Measurements from ENCODE around the gene NRP1.

NRP1 gene

DNA sequence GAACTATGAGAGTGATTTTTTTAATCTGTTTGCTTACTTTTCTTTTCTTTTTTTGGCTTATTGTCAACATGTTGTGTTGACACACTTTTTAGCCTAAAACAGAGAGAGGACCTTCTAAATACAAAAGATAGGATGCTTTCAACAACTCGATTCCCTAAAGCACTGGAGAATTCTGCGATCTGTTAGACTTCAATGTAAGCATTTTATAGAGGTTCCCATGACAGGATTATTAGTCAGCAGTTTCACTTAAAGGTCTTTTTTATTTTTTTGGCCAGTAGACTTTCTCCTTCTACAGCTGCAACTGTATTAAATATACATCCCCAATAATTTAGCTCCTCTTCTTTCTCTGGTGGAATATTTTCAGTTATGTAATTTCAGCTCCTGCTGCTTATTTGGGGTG lies 12.7 kb upstream of the NRP1 start:
- no peak for DNase-seq

DNA sequence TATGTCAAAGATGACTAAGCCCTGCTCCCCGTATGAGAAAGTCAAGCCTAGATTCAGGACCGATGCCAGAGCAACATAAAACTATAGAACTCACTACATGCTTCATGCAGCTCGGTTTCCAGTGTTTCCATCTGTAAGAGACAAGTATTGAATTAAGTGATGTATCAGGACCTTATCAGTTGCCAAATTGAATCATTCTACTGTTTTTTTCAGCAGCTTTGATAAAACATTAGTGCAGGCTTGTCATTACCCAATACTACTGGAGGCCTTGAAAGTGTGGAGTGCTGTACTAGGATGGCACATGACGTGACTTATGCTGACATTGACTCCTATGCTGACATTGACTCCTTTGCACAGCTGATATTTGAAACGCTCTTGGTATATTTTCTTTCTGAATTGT lies 10.8 kb upstream of the NRP1 start:
- no peak for DNase-seq

DNA sequence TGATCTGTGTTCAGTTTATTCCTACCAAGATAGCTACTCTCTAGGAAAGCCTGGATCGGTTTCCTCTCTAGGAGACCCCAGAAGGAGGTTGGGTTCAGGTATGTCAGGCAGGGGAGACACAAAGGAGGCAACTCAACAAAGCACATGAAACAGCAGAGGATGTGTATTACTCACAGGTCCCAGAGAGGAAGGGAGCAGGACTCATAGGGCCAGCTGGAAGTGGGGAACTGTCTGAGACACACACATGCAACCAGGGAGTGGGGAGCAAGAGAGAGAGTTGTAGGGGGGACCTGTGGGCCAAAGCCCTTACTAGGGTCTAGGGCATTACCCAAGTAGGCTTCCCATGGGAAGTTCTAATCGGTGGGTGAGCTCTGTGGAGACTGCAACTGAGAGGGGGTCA lies 10.2 kb upstream of the NRP1 start:
- no peak for DNase-seq

DNA sequence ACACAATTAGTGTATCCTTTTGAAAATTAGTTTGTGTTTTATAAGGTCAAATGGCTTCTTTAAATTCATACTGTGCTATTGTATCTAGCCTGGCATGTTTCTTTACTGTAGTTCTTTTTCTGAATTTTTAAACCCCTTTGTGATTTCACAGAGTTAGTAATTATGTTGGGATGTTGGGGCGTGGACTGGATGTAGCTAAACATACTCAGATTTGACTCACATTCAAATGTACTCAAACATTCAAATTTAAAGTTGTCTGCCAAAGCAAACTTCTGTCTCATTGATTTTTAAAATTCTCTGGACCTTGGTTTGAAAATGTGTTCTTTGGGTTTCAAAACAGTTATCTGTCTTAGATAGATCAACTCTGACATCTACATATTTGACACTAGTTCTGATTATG lies 7.2 kb upstream of the NRP1 start:
- no peak for DNase-seq

DNA sequence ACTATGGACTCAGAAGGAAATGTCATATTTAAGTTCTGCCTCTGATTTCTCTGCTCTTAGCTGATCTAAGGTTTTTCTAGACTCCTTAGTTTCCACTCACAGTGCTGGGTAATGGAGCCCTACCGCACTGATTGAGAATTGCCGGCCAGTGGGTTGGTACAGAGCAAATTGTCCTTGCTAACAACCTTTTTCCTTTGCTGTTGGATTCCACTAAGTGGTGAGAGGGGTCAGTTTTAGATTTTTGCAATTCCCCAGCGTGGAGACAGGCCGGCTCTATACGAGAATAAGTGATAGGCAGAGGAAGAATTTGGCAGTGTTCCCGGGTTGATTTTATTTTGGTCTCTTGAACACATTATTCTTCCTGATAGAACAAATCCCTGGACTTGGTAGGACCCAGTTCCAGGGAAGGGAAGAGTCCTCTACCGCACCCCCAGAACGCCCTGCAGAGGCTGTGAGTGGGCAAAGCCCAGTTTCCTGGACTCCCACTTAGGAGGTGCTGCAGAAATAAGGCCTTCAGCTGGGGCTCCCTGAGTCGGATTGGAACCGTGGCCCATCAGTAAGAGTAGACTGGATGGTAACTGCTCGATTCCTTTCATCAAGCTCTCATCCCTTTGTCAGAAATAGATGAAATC lies 3.0 kb upstream of the NRP1 start:
- no peak for DNase-seq

DNA sequence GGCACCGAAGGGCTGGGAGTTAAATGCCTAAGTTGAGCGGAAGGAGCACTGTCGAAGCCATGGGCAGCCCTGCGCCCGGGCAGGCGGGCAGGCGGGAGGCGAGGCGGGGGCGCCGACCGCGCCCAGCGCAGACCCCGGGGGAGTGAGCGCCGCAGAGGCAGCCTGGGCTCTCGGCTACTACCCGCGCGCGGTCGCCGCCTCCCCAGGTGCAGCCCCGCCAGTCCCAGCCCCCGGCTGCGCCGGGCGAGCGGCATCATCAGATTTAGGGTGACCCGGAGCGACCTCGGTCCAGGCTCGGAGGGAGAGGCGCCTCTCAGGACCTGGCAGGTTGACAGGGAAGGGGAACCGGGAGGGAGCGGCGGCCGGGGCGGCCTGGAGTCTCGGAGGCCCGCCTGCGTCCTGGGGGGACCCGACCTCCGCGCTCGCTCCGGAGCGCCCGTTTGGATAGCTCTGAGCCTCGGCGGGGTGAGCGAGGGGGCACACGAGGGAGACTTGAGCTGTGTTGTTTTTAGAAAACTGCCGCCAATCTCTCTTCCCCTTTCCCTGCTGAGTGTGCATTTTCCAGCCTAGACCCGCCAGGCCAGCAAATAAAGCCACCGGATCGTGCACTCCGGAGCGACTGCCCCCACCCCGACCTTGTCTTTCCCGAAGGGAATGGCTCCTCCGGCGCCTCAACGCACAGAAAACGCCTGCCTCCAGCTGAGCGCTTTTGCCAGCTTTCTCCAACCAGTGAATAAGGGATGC lies 2.3 kb upstream of the NRP1 start:
- DNase-seq: no peak

DNA sequence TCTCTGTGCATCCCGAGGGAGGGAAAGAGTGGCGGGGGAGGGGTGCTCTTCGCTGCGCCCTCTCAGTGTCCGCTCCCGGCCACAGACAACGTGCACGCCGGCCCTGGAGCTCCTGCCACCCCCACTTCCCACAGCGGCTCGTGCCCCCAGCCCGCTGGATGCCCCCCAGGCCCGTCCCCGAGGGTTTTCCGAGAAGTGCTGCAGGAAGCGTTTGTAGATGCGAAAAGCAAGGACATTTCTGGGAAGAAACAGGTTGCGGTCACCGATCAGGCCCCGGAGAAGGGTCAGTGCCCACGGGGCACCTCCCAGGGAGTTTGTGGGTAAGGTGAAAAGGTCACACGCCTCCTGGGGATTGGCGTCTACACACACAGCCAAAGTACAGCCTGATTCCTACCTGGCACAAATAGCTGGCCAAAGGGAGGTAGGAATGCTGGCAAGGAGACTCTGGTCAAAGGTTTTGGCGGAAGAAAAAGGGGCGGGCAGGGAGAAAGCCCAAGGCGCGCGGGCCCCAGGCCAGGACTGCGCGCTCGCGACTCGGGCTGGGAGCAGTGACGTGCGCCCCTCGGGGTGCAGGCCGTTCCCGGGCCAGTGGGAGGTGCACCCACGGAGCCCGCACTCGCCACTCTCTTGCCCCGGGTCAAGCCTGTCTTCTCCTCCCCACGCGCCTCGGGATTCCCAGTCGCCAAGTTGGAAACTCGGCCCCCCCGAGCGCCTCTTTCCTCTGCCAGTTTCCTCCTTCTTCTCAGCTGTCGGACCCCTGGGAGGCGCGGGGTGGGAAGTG lies 1.5 kb upstream of the NRP1 start:
- DNase-seq: no peak

DNA sequence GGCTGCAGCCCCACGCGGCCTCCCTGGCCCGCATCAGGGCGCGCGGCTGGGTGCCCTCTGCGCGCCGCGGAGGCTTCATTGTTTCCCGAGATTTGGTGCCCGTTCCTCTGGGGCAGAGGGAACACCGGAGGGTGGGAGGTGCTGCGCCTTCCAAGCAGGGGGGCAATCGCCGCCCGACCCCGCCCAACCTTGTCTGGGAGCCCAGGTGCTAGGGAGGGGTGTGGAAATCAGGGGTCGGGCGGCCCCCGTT lies 1.0 kb upstream of the NRP1 start:
- DNase-seq: no peak

DNA sequence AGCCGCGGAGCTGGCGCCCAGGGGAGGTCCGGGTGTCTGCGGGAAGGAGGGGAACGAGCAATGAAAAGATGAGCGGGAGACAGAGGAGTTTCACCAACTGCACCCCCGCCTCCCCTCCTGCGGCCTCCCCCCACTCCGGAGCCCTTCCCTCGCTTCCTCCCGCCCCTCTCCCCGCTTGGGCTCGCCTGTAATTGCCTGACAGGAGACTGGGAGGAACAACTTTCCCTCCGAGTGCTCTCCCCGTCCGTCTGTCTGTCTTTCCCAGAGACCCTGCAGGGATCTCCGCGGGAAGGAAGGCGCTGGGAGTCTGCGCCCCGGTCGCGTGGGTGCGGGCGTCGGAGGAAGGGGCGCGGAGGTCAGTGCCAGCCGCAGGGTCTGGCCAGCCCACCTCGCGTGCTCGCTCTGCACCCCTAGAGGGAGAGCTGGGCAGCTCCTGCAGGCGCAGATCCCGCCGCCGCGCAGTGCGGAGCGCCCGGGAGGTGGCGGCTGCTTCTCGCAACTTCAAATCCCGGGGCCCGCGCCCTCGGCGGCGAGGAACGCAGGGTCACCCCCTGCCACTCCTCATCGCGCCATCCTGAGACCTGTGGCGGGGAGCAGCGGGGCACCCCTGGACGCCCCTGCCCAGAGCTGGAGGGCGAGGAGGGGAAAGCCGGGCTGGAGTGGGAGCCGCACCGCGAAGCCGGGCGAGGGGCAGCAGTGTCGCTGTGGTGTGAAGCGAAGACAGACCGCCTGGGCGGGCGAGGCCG lies 511 bp upstream of the NRP1 start:
- peak; percentile 3 for DNase-seq

DNA sequence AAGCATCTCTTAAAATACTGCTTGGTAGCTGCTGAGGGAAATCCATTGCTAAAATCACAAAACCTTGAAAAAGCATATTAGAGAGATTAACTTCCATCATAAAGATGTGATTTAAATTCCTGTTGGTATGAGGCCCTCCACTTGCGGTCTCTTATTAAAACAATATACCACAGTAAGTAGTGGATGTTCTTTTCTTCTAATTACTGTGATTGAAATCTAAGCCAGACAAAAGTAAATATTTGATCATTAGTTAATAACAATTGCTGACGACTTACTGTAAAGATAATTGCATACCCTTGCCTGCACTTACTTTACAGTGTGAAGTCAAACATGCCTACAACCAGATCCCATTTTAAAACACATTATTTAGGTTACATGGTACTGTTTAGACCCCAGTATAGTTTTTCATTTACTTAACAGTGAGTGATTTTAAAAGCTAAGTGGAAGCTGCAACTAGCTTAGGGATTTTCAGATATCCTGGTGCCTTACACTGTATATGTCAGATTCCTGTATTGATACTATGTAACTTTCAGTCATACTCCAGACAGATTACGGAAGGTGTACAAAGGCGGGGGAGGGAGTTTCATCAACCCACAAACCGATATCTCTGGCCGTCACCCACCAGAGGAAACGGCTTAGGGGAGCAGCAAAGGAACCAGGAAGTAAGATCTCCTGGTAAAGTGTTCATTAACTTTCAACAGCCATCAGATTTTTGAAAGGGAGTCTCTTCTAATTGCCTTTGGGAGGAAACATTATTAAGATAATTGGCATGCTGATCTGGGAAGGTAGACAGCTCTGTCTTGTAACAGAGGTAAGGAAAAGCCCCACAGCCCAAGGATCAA lies 986 bp downstream of the NRP1 start:
- DNase-seq: peak; percentile 39

DNA sequence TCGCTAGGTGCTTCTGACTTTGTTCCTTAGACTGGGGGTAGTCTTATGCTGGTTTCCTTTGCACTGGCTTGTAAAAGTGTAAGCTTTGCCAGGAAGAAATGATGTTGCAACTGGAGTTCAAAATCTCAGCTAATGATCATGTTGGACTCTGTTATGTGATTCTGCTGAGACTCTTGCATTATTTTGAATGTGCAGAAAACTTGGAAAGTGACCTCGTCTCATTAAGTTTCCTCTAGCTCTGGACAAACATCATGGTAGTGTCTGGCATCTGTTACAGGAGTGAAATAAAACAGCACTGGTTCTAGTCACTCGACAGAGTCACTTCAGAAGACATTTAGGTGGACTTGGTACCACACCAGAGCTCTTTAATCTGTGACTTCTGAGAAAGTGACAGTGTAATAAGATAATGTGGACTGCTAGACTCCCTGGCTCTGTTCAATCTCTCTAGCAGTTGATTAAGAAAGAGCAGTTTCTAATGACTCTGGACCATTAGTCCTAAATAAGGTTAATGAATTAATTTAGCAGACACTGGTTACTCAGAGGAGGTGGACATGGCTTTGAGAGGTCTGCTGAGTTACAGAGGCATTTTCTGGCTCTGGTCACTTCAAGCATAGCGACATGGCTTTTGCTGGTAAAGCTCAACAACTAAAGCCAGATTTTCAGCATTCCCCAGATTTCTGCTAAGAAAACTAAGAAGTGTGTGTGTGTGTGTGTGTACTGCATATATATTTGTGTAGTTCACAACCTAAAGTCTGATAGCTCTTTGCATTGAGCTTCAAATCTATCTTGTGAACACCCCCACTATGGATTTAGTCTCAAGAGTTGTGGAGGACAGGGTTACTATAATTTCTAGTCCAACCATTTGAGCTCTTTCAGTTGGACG lies 2.0 kb downstream of the NRP1 start:
- DNase-seq: no peak

DNA sequence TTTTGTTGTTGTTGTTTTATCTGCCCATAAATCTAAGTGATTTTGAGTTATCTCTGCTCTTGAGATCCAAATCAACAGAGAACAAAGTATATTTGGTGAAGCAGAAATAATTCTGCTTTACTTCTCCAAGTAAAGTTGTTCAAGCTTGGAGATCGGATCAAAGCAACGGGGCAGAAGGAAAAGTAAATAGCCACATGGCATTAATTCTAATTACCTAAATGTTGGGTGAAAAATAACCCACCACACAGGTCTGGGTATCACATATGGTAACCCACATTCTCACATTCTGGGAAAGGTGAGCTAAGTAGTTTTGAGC lies 3.1 kb downstream of the NRP1 start:
- DNase-seq: no peak

DNA sequence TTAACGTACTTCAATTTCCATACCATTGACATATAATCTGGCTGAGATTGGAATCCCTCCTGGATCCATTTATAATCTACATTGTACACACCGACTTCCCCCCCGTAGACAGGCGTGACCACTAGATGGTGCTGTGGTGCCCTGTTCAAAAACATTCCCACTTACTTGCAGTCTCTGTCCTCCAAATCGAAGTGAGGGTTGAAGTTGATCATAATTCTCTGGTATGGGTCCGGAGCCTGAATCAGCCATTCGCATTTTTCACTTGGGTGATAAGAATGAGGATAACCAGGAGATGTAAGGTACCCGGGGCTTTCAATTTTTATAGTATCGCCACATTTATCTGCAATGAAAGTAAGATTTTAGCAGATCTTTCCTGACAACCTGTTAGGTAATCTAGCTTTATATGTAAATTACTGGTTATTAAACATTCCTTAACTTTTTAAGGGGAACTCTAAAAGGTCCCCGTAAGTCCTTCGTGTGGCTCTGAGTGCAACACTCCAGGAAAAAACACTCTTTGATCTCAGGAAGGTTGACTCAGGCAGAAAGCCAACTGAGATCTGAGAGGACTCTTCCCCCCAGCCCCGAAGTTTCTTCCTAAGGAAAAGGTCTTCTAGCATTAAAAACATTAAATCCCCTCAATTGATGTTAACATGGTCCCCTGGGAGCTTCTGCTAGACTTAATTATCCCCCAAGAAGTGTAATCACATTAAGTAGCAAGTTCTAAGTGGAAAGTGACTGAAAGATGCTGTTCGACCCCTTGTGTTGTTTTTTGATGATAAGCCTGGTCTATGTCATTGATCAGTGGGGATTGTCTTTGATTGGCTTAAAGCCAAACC lies 3.7 kb downstream of the NRP1 start:
- peak; percentile 73 for DNase-seq

DNA sequence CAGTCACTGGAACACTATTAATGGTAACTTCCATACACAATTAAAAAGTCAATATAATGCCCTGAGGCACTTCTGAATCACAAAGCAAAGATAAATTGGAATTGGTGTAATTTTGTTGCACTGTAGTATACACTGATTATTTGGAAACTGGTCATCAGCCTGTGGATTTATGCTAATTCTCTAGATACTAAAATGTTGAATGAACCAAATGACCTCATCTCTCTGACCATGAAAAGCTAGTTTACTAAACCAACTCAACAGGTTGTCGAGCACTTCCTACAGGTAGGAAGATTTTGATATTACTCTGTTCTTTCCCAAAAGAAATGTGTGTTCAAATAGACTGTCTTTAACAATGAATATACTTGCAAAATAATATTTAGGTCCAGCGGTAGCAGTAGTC lies 5.3 kb downstream of the NRP1 start:
- DNase-seq: no peak

DNA sequence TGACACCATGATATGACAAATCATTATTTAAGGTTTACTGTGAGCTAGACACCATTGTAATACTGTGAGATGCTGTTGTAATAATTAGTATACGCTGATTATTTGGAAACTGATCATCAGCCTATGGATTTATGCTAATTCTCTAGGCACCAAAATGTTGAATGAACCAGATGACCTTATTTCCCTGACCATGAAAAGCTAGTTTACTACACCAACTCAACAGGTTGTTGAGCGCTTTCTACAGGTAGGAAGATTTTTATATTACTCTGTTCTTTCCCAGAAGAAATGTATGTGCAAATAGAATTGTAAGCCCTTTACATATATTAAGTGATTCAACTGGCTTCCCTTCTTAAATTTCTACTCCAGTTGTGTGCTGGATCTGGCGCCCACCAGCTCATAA lies 6.2 kb downstream of the NRP1 start:
- DNase-seq: no peak

DNA sequence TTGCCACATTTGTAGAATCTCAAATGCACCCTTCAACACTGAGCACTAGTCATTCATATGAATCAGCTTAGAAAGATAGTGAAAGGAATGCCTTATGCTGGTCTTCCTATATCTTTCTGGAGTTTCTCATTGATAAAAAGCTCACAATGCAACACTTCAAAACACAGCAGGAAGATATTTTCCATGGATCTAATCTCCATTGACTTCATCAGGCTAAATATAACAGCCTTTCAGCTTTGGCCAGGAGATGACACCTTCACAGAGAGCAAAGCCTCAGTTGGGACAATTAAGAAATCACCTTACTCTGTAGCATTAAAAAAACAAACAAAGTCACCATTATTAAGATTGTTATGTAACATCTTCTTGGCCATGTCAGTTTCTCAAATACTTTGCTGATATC lies 6.7 kb downstream of the NRP1 start:
- no peak for DNase-seq

DNA sequence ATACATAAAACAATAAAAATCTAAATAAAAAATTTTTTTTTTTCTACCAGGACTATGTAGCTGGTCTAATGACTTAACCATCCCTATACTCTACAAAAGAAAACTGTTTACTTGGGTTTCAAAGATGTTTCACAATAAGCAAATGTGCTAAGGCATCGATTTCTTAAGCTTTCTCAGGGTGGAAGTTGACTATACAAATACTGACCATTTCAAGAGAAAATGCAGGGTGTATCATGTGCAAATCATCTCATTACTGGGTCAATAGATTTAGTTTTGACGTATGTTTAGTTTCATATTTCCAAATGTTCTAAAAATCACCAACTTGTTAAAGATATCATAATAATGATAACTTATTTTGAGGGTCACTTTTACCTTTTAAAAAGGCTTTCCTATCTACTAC lies 7.5 kb downstream of the NRP1 start:
- no peak for DNase-seq

DNA sequence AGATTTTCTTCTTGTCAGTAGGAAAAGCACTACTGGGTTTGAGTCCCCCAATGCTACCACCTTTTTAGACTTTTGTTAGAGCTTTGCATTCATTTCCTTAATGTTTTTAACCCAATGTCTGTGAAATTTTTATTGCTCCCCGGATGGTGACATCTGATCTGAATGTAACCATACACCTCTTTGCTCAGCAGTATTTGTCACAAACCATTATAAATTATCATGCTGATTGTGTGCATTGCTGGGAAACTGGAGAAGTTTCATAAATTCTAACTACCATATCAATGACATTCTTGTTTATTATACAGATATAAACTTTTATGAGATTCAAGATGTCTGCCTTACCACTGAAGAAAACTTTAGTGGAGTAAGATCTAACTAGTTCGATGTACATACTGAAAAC lies 8.5 kb downstream of the NRP1 start:
- DNase-seq: no peak

DNA sequence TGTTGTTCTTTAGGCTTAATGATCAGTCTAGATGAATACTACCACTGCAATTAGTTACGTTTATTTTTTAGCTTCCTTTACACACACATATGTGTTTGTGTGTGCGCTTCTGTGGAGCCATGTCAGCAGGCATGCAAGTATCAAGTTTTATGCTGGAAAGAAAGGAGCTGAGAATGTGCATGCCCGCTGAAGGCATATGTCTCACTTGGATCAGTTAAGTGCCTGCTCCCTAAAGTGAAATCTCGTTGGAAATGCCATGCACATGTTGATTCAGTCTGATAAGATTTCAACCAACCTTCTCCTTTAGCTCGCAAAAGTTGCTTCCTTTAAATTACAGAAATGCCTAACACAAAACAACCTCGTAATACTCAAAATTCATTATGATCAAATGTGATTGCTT lies 10.7 kb downstream of the NRP1 start:
- DNase-seq: no peak

DNA sequence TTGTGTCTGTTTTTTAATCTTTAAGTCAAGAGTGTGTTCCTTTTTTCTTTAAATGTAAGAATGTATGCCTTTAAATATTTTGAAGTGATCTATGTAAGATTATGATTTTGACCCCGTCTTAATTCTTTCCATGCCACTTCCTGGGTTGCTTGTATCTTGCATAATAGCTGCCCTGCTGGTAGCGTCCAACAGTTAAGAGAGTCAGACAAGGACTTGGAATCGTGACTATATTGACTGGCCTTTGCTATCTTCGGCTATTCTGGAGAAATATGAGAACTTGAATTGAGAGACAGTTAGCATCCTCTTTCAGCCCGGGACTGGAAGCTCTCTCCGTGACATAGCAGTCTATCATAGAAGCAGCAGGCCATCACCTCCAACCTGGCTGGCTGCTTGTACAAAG lies 13.0 kb downstream of the NRP1 start:
- DNase-seq: no peak

DNA sequence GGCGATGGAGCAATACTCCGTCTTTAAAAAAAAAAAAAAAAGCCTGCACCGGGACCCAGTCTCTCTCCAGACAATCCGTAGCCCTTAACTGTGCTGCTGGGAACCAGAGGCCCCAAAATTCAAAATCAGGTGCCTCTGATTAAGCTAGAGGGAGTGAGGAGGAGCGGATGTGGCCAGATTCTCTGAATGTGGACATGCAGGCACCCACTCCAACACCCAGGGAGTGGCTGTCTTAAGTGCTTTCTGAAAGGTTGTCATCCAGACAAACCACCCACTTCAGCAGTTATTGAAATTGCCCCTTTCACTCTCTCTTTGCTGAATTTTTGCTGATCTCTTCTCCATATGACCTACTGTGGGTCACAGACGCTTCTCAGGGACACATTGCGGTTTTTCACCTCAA lies 14.2 kb downstream of the NRP1 start:
- no peak for DNase-seq
